ENCODE results near the gene MYBPC1. TPM values are rescaled to one million over a fixed set of nuclear protein-coding genes. Genes with fewer than 3 reads are reported as not detected.
A peak's percentile ranks its signal among the peaks of the same experiment; 100 is the strongest.

Gene MYBPC1
- total and polyA plus RNA-seq, 9 of the 15 experiments (the other 6 are each of a cell fraction or from before 2014, with no cell fraction given), result not detected

GRCh38 chr12:101697197-101697929 lies 102.6 kb downstream of the MYBPC1 start, which contains the start of gene CHPT1 (continued):
- TF ChIP-seq ZBTB2 (IDR thresholded peaks at IDR 0.05) (no peak), FOXP1 (CRISPR knock-in tag; IDR thresholded peaks at IDR 0.05) (0 out of 2 replicates have a peak, but pooled peaks have one; percentile 8), UBTF (IDR thresholded peaks at IDR 0.05; ENCODE audit: borderline replicate concordance in 1 of 2, low read depth in 2 of 2, low read length in 2 of 2) (peak; percentile 71 to 83; a peak in 3 of 4 replicates), NEUROD1 (IDR thresholded peaks at IDR 0.05; ENCODE audit: borderline replicate concordance, low read depth, low read length, partially characterized antibody) (peak; percentile 37), RBFOX2 (IDR thresholded peaks at IDR 0.05; ENCODE audit: low read depth, low read length) (peak; percentile 77), POLR2G (IDR thresholded peaks at IDR 0.05; ENCODE audit: low read depth, low read length) (peak; percentile 85), ETS1 (conservative IDR thresholded peaks at IDR 0.05; ENCODE audit: control insufficient read depth, low read depth, low read length) (peak; percentile 40; the same call in 1 of the 2 replicates), RCOR1 (IDR thresholded peaks at IDR 0.05; ENCODE audit: borderline replicate concordance in 1 of 2, low read depth in 2 of 2, low read length in 2 of 2) (peak in 1 of 2 experiments; percentile 73; a peak in 2 of 4 replicates), ZNF395 (CRISPR knock-in tag; IDR thresholded peaks at IDR 0.05) (peak; percentile 30; the same call in 1 of the 2 replicates), HMBOX1 (IDR thresholded peaks at IDR 0.05) (no peak), NRF1 (conservative IDR thresholded peaks at IDR 0.05 in 1 of 2, IDR thresholded peaks at IDR 0.05 in 1 of 2) (no peak; a peak in 1 of 4 replicates), NFATC3 (IDR thresholded peaks at IDR 0.05) (no peak), RNF2 (IDR thresholded peaks at IDR 0.05) (peak; percentile 47; the same call in 1 of the 2 replicates), VEZF1 (CRISPR knock-in tag; IDR thresholded peaks at IDR 0.05) (peak; percentile 78), CBX8 (IDR thresholded peaks at IDR 0.05; ENCODE audit: borderline replicate concordance, extremely low read depth, low read depth, low read length, poor library complexity, severe bottlenecking) (no peak), POLR2AphosphoS5 (IDR thresholded peaks at IDR 0.05; ENCODE audit: control insufficient read depth, insufficient read depth, low read depth, low read length) (peak; percentile 42; the same call in 1 of the 2 replicates)

Data from K562 (cell line).